ENCODE results near the gene ITGB5.
"Not testable (repeated sequence)": the region's sequence is repeated elsewhere in the genome, so short reads cannot be mapped to it uniquely, and the experiment has no call there.

The ITGB5 gene

DNA sequence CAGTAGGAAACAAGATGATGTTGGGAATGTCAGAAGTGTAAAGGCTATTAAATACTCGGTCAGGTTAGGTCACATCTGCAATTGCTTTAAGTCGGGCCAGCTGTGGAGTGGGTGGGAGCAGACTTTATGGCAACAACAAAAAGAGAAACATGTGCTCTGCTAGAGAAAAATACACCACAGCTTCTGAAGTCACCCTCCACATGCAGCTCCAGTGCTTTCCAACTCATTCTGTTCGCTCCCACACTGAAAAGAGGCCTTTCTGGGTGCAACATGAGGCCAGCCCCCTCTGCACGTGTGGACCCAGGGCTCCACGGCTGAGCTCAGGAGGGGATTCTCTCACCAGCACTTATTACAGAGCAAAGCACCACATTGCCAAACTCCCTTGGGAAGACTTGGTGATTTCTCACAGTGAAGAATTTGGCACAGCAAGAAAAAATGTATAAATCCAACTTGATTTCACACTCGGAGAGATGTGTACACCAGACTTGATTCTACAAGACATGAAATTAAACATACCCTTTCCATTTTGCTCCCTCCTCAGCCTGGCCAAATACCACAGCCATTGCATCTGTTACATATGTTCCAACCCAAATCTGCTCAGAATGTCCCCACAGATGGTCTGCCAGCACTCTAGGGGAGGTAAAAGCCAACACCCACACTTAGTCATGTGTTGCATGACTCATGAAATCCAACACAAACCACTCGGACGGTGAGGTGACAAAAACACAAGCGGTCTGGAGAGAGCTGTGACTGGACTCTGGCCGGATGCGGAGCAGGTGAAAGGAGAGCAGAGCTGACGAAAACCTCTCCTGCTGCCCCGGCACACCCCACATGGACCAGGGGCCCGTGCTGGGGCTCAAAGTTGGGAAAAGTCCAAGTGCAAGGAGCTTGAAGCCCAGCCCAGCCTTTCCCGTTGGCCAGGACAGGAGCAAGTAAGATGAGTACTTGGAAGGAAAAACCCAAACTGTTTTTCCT lies 74.6 kb downstream of the ITGB5 start:
- no peak for DNase-seq

DNA sequence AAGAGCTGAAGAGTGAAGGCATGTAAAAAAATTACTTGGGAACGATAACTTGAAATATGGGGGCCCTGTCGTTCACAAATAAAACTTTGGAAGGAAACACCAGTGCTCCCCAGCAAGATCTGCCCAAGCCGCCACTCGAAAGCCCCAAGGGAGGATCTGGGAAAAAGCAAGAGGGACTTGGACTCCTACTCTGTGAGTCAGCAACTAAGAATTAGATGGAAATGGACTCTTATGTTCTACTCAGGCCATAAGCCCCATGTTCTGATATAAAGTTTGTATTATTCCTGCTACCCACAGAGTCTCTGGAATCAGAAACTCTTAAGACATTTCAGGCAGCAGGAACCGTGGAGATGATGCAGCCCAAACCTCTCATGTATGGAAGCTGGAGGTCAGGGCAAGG lies 75.7 kb downstream of the ITGB5 start:
- no peak for DNase-seq

DNA sequence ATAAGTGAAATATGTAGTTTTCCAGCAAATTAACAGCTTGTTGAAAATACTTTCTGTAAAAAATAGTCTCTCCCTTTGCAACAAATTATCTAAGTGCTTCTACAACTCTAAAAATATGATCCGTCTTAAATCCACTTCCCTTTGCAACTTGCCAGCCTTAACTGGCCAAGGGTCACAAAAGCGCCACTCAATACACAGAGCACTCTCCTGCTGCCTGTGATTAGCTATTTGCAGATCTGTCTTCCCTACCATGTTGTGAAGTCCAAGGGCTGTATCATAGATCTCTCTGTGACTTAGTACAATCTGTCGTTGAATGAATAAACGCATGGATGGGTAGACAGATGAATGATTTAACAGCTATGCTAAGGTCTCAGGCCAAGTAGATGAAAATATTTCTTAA lies 76.2 kb downstream of the ITGB5 start:
- no peak for DNase-seq

DNA sequence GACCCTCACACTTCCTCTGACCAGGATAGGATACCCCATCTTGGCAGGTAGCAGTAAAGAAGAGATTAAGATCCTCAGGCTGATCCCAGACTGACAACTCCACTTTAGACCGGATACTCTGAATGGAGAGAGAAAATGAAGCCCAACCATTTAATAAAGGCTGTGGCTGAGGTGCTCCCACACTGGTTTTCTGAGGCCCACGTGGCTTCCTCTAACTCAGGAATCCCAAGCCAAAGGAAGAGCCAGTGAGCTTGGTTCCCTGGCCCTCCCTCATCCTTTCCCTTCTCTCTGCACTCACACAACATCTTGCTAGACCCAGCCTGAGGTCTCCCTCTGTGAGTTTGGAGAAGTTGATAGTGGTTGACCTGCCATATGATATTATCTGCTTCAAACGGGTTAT lies 78.1 kb downstream of the ITGB5 start:
- no peak for DNase-seq

DNA sequence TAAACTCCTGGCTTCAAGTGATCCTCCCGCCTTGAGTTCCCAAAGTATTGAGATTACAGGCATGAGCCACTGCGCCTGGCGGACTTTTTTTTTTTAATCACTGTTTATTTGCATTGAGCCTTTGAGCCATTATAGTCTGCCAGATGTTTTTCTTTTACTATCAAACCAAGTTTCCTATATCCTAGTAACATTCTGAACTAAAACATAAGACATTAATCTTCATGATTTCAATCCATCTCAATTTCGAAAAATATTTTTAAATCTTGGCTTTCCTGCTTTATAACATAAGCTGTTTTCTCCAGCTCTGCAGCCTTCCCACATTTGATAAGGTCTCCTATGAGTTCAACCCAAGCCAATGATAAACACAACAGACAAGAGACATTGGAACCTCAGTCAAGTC lies 81.5 kb downstream of the ITGB5 start:
- DNase-seq, result no peak

DNA sequence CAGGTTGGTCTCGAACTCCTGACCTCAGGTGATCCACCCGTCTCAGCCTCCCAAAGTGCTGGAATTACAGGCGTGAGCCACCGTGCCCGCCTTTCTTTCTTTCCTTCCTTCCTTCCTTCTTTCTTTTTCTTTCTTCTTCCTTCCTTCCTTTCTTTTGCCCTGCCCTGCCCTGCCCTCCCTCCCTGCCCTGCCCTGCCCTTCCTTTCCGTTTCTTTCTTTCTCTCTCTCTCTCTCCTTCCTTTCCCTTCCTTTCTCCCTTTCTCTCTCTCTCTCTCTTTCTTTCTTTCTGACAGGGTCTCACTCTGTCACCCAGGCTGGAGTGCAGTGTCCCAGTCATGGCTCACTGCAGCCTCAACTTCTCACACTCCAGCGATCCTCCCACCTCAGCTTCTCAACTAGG lies 82.3 kb downstream of the ITGB5 start:
- no peak for DNase-seq

DNA sequence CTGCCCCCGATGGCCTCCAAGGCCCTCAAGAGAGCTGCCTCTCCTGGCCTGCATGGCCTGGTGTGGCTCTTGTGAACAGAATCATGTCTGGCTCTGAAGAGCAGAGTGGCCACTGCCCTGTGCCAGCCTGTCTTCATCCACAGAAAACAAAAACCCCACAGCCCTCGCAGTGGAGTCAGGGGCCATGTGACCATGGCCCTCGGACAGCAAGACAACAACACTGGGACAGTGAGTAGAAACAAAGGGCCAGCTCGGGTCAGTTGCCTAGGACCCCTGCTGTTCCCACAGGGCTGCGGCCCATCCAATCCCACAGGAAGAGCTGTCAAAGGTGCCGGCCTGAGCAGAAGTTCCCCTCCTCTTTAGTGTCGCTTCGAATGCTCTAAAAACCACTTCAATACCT lies 84.5 kb downstream of the ITGB5 start:
- no peak for DNase-seq

DNA sequence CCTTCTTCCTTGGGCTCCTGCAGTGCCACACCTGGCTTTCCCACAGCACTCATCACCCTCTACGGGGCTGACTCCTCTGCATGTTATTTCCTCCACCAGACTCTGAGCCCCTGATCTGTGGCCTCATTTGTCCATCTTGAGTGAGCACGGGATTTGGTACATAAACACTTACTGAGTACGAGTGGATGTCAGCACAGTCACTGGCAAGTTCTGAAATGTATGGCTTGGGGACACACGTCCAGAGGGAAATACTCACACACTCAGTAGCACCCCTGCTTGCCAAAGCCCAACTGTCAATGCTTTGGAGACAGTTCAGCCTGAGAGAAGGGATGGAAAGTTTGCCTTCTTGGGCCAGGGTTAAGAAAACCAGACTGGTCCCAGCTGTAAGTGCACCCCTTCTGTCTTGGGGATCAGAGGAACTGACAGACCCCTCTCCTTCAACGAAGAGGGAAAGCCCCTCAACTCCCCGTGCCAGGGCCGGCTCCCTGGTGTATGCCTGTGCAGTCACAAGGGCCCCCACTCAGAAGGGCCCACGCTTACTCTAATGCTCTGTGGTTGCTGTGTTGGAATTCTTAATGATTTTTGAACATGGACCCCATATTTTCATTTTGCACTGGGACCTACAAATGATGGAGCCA lies 85.0 kb downstream of the ITGB5 start:
- DNase-seq, result no peak

DNA sequence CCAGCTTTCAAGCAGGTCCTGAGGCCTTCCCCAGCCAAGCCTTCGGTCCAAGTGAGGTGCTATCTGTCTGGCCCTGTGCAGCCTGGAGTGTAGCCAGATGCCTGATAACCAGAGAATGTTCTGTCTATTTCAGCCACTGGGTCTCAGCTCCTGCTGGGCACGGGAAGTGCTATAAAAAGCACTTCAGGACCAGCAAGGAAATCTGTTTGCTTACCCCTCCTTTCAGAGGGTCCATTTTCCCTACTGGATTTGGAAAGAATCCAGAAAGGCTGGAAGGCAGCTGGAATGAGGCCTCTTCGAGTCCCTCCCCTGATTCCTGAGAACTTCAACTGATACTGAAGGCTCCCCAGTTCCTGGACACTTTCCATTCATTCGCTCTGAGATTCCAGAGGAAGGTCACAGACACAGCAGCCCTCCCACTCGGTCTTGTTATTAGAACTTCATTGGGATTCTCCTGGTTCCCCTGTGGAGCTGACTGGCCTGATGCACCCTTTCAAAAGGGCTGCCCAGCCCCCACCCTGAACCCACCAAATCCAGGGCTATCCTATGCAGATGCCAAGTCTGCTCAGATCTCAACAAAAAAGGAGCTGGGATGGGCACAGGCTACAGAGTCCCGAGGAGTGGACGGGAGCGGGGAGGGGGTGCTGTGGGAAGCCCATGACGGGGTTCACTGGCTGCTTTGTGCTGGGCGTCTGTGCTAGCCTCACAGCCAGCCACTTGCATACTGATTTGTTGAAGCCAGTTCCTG lies 86.5 kb downstream of the ITGB5 start:
- DNase-seq, result peak; percentile 38

DNA sequence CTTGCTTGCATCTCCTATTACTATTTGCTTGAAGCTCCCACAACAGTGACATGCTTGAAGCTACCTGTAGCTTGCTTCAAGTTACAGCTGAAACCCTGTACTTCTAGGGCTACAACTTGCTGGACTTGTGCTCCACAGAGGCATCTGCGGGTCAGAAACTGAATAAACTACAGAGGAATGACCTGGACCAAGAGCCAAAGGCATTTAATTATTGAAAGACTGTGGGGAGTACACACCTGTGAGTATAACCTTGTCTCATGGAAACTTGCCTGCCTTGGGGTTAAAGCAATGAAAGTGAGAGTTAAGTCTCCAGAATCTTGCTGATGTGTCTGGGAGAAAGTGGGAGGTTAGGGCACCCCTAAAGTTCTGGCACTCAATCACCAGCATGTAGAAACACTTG lies 87.1 kb downstream of the ITGB5 start:
- no peak for DNase-seq

DNA sequence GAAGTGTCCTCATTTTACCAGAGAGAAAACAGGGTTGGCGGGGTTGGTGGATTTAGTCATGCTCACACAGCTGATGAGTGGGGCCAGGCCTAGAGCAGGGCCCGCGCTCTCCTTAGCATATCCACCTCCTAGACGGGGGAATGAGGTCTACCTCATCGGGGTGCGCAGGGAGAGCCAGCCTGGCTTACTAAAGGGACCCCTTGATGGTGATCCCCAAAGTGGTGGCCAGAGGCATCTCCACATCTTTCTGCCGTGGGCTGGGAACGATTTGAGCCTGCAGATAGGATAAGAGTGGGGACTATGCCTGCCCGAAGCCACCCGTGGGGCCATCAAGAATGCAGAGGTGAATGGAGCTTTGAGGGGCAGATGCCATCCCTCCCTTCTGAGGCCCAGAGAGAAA lies 87.5 kb downstream of the ITGB5 start:
- no peak for DNase-seq

DNA sequence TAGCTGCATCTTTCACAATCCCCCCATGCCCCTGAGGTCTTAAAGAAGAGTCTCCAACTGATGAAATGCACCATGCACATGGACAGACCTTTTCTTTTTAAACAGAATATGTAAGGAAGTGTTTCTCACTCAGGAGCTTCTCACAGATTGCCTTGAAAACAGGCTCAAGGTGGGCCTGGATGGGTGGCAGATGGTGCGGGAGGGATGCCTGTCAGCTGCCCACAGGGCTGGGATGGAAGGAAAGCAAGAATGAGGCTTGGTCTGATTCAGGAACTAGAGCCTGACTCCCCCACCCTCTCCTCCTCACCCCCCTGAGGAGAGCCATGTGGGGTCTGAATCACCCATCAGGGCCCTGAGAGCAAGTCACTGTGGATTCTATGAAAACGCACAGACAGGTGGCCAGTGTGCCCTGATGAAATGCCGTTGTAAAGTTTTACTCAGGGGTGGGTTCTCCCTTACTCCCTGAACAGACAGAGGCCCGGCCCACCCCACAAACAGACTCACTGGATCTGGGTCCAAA lies 89.7 kb downstream of the ITGB5 start:
- no peak for DNase-seq

DNA sequence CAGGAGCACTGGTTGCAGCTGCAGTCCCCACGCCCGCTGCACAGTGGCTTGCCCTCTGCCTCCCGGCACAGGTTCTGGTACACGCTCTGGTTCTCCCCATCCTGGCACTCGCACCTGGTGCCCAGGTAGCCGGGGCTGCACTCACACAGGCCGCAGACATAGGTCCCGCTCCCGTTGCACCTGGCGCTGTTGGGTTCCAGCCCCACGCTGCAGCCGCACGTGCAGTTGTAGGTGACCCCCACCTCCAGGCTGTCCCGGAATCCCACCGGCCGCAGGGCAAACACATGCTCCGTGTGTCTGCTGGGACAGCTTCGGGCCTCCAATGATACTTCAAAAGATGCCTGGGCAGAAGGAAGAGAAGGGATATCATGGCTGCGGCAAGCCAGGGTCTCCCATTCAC lies 90.7 kb downstream of the ITGB5 start:
- DNase-seq, result no peak

DNA sequence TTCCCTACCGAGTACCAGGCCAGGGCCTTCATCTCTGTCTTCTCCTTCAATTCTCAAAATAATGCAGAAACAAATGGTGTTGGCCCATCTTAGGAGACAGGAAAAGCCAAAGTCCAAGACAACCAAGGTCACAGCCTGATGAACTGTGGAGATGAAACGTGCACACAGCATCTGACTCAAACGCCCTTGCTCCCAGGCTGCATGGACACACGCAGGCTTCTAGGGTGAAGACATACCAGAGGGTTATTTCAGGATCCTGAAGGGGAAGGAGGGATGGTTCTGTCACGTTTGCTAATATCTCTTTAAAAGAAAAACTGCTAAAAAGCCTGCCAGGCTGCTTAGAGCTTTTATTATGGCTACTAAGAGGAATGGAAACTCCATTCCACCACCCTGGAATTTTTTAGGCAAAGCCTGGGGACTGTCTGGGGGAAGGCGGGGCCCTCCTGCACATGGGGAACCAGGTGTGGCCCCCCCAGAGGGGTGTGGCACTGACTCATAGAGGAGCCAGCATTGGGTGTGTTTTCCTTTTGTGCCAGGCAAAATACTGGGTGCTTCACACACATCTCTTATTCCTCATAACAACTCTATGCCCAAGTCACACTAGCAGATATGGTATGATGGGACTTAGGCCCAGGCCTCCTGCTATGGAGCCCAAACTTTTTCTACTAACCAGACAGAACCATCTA lies 94.0 kb downstream of the ITGB5 start:
- DNase-seq, result no peak

DNA sequence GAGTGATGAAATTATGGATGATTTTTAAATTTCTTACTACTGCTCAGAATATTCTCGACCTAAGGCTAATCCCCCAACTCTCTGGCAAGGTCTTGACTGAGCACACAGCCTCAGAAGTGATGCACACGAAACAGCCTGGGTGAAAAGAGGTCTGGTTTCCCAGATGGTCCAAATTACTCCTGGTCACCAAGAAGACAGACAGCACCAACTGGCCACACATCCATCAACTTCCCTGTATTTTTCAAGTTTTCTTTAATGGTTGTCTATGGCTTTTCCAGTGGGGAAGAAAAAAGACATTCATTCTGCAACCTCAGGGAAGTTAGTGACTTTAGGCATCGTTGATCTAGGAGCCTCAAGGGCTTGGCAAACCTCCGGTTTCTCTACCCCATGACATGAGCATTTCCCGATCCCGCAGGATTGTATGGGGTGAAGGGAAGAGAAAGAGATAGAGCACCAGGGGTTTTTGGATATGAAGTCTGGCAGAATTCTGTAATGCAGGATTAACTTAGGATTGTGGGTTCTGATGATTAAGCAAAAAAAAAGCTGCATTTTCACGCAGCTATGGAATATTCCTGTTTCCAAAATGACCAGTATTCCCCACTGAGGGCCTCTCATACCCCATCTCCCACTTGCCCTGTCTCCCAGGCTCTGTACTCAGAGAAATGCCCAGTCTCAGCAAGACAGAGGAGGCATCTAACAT lies 94.7 kb downstream of the ITGB5 start:
- DNase-seq, result no peak

DNA sequence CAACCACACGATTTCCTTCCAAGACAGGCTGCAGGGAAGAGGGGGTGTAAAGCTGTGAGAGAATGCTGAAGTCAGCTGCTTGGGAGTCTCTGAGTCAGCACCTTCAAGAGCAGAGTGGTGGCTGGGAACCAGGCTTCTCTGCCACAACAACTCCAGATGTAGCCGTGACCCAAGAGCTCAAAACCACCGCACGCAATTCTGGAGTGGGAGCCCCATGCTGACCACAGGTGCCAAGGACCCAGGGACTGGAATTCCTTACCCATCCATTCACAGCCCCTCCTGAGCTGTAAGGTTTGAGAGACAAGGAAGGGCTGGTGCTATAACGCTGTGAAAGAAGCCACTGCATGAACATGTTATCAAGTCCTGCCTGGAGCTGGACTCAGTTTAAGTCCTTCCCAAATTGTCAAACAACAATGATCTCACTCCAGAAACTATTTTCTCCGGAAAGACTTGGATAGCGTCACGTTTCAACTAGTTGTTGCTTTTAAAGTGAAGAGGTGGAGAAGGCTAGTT lies 95.5 kb downstream of the ITGB5 start:
- no peak for DNase-seq

DNA sequence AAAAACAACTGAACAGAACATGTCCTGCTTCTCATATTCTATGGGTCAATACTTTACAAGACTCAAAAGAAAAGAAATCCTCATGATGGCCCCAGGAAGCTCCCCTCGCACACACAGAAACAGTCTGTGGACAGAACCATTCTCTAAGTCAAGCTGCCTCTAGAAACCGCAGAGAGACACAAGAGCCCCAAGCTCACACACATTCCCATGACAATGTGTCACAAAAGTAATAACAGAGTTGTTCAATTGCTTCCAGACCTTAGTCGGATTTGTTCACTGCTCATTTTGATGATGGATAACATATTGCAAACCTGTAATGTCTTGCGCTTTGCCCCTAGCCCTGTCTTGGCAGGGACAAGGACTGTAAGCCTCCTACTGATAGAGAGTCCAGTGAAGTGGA lies 96.0 kb downstream of the ITGB5 start:
- no peak for DNase-seq

DNA sequence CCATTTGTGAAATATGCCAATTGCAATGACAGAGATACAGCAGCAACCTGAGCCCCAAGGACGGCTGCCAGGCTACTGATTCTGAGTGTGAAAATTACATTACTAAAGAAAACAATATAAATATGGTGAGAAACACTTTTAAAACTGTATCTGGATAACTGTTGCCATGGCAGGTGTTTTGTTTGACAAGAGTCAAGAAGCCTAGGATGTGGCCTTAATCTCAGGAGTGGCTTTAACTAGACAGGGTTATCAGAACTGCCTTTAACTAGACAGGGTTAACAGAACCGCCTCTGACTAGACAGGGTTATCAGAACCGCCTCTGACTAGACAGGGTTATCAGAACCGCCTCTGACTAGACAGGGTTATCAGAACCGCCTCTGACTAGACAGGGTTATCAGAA lies 98.1 kb downstream of the ITGB5 start:
- not testable (repeated sequence) for DNase-seq

DNA sequence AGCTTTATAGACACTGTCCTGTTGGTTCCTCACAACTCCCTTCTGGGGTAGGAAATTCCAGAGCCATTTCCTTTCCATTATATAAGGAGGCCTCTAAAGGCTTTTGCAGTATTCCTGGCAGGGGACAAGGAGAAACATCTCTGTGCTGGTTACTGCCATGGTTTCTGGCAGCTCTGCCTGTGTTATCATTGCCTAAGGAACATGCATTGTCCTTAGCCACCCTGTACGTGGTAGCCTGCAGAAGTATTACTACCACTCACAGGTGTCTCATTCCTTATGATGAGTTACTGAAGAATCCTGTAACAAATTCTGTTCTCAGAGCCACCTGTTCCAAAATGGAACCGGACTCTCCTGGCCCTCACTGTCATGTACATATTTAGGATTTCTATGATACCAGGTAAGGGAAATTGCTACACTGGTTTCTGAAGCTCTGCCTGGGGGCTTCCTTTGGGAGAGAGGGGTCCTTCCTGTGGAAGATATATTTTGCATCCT lies 98.9 kb downstream of the ITGB5 start:
- no peak for DNase-seq

DNA sequence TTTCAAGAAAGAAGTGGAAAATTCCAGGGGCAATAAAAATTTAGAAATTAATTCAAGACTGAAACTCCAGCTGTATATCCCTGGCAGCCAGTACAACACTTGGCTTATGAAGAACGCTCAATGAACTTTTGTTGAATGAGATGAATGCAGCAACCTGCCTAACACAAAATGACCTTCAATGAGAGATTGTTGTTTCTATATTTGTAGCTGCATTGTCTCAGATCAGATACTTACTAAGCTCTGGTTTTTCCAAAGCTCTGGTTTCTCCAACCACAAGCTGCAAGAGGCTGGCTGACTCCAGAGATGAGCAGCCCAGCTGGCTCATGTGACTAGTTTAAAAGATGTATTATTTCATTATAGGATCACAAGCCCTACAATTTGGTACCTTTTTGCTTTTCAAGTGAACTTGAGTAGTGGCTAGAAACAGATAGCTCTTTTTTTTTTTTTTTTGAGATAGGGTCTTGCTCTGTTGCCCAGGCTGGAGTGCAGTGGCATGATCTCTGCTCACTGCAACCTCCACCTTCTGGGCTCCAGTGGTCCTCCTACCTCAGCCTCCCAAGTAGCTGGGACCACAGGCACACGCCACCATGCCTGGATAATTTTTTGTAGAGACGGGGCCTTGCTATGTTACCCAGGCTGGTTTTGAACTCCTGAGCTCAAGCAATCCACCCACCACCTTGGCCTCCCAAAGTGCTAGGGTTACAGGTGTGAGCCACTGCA lies 99.5 kb downstream of the ITGB5 start:
- DNase-seq, result no peak
